PFSK-1 (cell line): Measurements from ENCODE around the gene TRAM2.

Source experiments
- FOXP2 ChIP-seq: optimal IDR thresholded peaks from 2 replicates; pipeline ENCODE3; 2011; ENCODE audit warnings: borderline replicate concordance, control low read depth, inconsistent platforms; ENCODE audit not compliant: insufficient read depth; ENCODE audit errors: extremely low read length, extremely low read depth
- POLR2AphosphoS5 ChIP-seq: IDR thresholded peaks from 2 replicates; pipeline ENCODE4 v1.6.1; 2012; ENCODE audit warnings: low read depth, mild to moderate bottlenecking, control low read depth, low read length, moderate library complexity
- REST ChIP-seq, 2 experiments: IDR thresholded peaks; 2 replicates each; pipeline versions ENCODE4 v1.6.1 to v1.8.0; 2011 to 2012; ENCODE audit warnings: low read depth in 2 of 2, low read length in 2 of 2, control low read depth in 1 of 2, inconsistent platforms in 1 of 2, mild to moderate bottlenecking in 1 of 2, moderate library complexity in 1 of 2; ENCODE audit not compliant: insufficient read depth in 1 of 2
- SIN3A ChIP-seq: IDR thresholded peaks from 2 replicates; pipeline ENCODE4 v1.6.1; 2012; ENCODE audit warnings: mild to moderate bottlenecking, low read length, moderate library complexity, borderline replicate concordance; ENCODE audit not compliant: insufficient read depth
- TAF1 ChIP-seq: IDR thresholded peaks from 2 replicates; pipeline ENCODE4 v1.6.1; 2012; ENCODE audit warnings: low read length, control low read depth, borderline replicate concordance; ENCODE audit not compliant: insufficient read depth

TRAM2 gene

GRCh38 chr6:52562911-52563310 is 13.9 kb downstream of the TRAM2 start:
- TF ChIP-seq FOXP2 = no peak
- no peak for TF ChIP-seq SIN3A
- no peak for TF ChIP-seq POLR2AphosphoS5
- no peak for TF ChIP-seq TAF1
- TF ChIP-seq REST (IDR thresholded peaks at IDR 0.05; ENCODE audit: insufficient read depth in 1 of 2, low read depth in 2 of 2, low read length in 2 of 2) = no peak

GRCh38 chr6:52560462-52560861 is 16.4 kb downstream of the TRAM2 start:
- TF ChIP-seq FOXP2 (no peak), TAF1 (no peak), SIN3A (no peak), REST (IDR thresholded peaks at IDR 0.05; ENCODE audit: insufficient read depth in 1 of 2, low read depth in 2 of 2, low read length in 2 of 2) (no peak), POLR2AphosphoS5 (no peak)

- no peak for TF ChIP-seq TAF1
- TF ChIP-seq FOXP2 = no peak
- TF ChIP-seq POLR2AphosphoS5 = no peak
- TF ChIP-seq REST (IDR thresholded peaks at IDR 0.05; ENCODE audit: insufficient read depth in 1 of 2, low read depth in 2 of 2, low read length in 2 of 2) = no peak
- no peak for TF ChIP-seq SIN3A
These were observed 18.4 kb downstream of the TRAM2 start for GRCh38 chr6:52558266-52559000.

- TF ChIP-seq POLR2AphosphoS5 = no peak
- no peak for TF ChIP-seq TAF1
- no peak for TF ChIP-seq FOXP2
- no peak for TF ChIP-seq SIN3A
These were observed 19.2 kb downstream of the TRAM2 start for GRCh38 chr6:52557389-52558265.

GRCh38 chr6:52555518-52556233 is 21.2 kb downstream of the TRAM2 start:
- TF ChIP-seq POLR2AphosphoS5 (no peak), FOXP2 (no peak), TAF1 (no peak)
